Peyer's patch (tissue), 4 donors: ENCODE results near the gene CCDC194. TPM values are rescaled to one million over a fixed set of nuclear protein-coding genes. Genes with fewer than 3 reads are reported as not detected.
A peak's percentile ranks its signal among the peaks of the same experiment; 100 is the strongest.

Source experiments
- DNase-seq, 3 donors: peaks; one replicate each; pipeline ENCODE4 v3.0.0-alpha.2; 2017 to 2019
- H3K27ac ChIP-seq, 4 donors: fragments of 200-600 bp; sonication (generic); one replicate each; pipeline ENCODE4 v1.5.1; 2016 to 2019
- H3K27me3 ChIP-seq, 2 donors: fragments of 200-600 bp; sonication (generic); one replicate each; pipeline ENCODE4 v1.5.1; 2019
- H3K36me3 ChIP-seq, 3 donors: fragments of 200-600 bp; sonication (generic); one replicate each; pipeline ENCODE4 v1.5.1; 2016 to 2019
- H3K4me1 ChIP-seq, 4 donors: fragments of 200-600 bp; sonication (generic); one replicate each; pipeline ENCODE4 v1.5.1; 2016 to 2019
- H3K4me3 ChIP-seq, 4 donors: fragments of 200-600 bp; sonication (generic); 1 replicate in 3 of 4; 2 replicates in 1 of 4; pipeline ENCODE4 v1.5.1; 2016 to 2019; ENCODE audit warnings: mild to moderate bottlenecking in 1 of 4
- H3K9me3 ChIP-seq, 4 donors: fragments of 200-600 bp; sonication (generic); one replicate each; pipeline ENCODE4 v1.5.1; 2016 to 2019; ENCODE audit warnings: mild to moderate bottlenecking in 1 of 4
- CTCF ChIP-seq, 6 experiments: fragments of 450-650 bp in 4 of 6; fragments of 200-600 bp in 2 of 6; sonication (generic) in 1 of 6; IDR thresholded peaks; one replicate each; pipeline ENCODE4 v1.5.1; 2017 to 2019; ENCODE audit warnings: antibody characterized with exemption in 6 of 6, mild to moderate bottlenecking in 3 of 6, moderate library complexity in 1 of 6
- POLR2A ChIP-seq, 2 donors: fragments of 450-650 bp; IDR thresholded peaks; one replicate each; pipeline ENCODE4 v1.5.1; 2017; ENCODE audit warnings: antibody characterized with exemption in 2 of 2, mild to moderate bottlenecking in 2 of 2, moderate library complexity in 2 of 2
- total RNA-seq, 4 donors: library from RNA; depleted of rRNA; stranded (reverse); fragments of >200 nt; gene quantifications; one replicate each; pipeline ENCODE4 v1.1.0, GENCODE V29; 2016

CCDC194 gene
- total RNA-seq, 4 donors from 2014 or later: not detected

- TF ChIP-seq CTCF (IDR thresholded peaks at IDR 0.05) (no peak), POLR2A (IDR thresholded peaks at IDR 0.05) (no peak)
- no peak overlapping the region for H3K4me3 ChIP-seq
- no peaks in the 10 kb centered on the region for H3K9me3 ChIP-seq
- H3K36me3 ChIP-seq: no peaks in the 10 kb centered on the region
- DNase-seq: no peak
- H3K27ac ChIP-seq: no peak overlapping the region
- H3K27me3 ChIP-seq: no peaks in the 10 kb centered on the region
- peaks cover 0 to 15% (median 6%) of the 10 kb centered on the region in 4 donors for H3K4me1 ChIP-seq
These were observed 52.2 kb downstream of the CCDC194 start for GRCh38 chr19:17341845-17342244.

- Histone ChIP-seq H3K36me3 (no peaks in the 10 kb centered on the region), H3K4me3 (no peak overlapping the region), H3K4me1 (peaks cover 0 to 11% (median 6%) of the 10 kb centered on the region in 4 donors), H3K9me3 (no peaks in the 10 kb centered on the region), H3K27ac (no peak overlapping the region), H3K27me3 (no peaks in the 10 kb centered on the region)
- no peak for DNase-seq
- TF ChIP-seq CTCF (IDR thresholded peaks at IDR 0.05): no peak
- no peak for TF ChIP-seq POLR2A (IDR thresholded peaks at IDR 0.05)
These were observed 52.6 kb downstream of the CCDC194 start for GRCh38 chr19:17341386-17341785.

- Histone ChIP-seq H3K36me3 (no peaks in the 10 kb centered on the region), H3K27me3 (no peaks in the 10 kb centered on the region), H3K9me3 (no peaks in the 10 kb centered on the region), H3K4me3 (peak overlapping the region in 1 of 4 donors; percentile 38), H3K4me1 (peaks cover 0 to 10% (median 6%) of the 10 kb centered on the region in 4 donors), H3K27ac (peak overlapping the region in 1 of 4 donors; percentile 59)
- TF ChIP-seq POLR2A (IDR thresholded peaks at IDR 0.05): no peak
- TF ChIP-seq CTCF (IDR thresholded peaks at IDR 0.05): no peak
- DNase-seq: no peak
These were observed 53.1 kb downstream of the CCDC194 start for GRCh38 chr19:17340871-17341357.

Other genes with a start within 250 kb of the CCDC194 start
- 10 to 100 TPM in 3 of 4 donors, 1 to 10 TPM in 1; 7.7 to 13.6 (median 11.2) TPM for gene USE1, start 178.8 kb downstream of the CCDC194 start, total RNA-seq
- 10 to 100 TPM in 3 of 4 donors, 1 to 10 TPM in 1; 8.3 to 38.5 (median 30.8) TPM for gene OCEL1, start 168.0 kb downstream of the CCDC194 start, total RNA-seq
- gene NR2F6, start 148.3 kb downstream of the CCDC194 start, total RNA-seq: 100 to 1,000 TPM in 3 of 4 donors, 10 to 100 TPM in 1; 42.1 to 217 (median 142) TPM
- gene USHBP1, start 129.5 kb downstream of the CCDC194 start, total RNA-seq: 10 to 100 TPM in 1 of 4 donors, 1 to 10 TPM in 3; 1.6 to 11.6 (median 2.5) TPM
- 100 to 1,000 TPM in 1 of 4 donors, 10 to 100 TPM in 3; 51.8 to 174 (median 59.2) TPM for gene BABAM1, start 126.8 kb downstream of the CCDC194 start, total RNA-seq
- gene ANKLE1, start 112.3 kb downstream of the CCDC194 start, total RNA-seq: 1 to 10 TPM in 1 of 4 donors, under 1 TPM in 2, not detected in 1; 0.18 to 1.3 (median 0.95) TPM
- 10 to 100 TPM in 1 of 4 donors, 1 to 10 TPM in 3; 2.1 to 14.1 (median 5.6) TPM for gene ABHD8, start 90.8 kb downstream of the CCDC194 start, total RNA-seq
- 100 to 1,000 TPM in 3 of 4 donors, 10 to 100 TPM in 1; 76.7 to 202 (median 196) TPM for gene MRPL34, start 88.3 kb downstream of the CCDC194 start, total RNA-seq
- gene DDA1, start 84.6 kb downstream of the CCDC194 start, total RNA-seq: 10 to 100 TPM; 15.2 to 37.2 (median 23.9) TPM
- 10 to 100 TPM; 10.3 to 18.9 (median 16.0) TPM for gene ANO8, start 59.3 kb downstream of the CCDC194 start, total RNA-seq
- 10 to 100 TPM; 40.5 to 74.4 (median 57.7) TPM for gene GTPBP3, start 56.6 kb downstream of the CCDC194 start, total RNA-seq
- gene PLVAP, start 16.9 kb downstream of the CCDC194 start, total RNA-seq: 10 to 100 TPM; 10.5 to 62.7 (median 18.7) TPM
- 100 to 1,000 TPM in 1 of 4 donors, 10 to 100 TPM in 2, 1 to 10 TPM in 1; 9.6 to 101 (median 23.9) TPM for gene BST2, start 11.4 kb upstream of the CCDC194 start, total RNA-seq
- gene MVB12A, start 25.9 kb upstream of the CCDC194 start, total RNA-seq: 10 to 100 TPM; 52.2 to 68.0 (median 64.1) TPM
- gene TMEM221, start 54.5 kb upstream of the CCDC194 start, total RNA-seq: not detected
- gene NXNL1, start 66.7 kb upstream of the CCDC194 start, total RNA-seq: not detected
- 10 to 100 TPM in 2 of 4 donors, 1 to 10 TPM in 1, under 1 TPM in 1; 0.70 to 13.2 (median 8.3) TPM for gene SLC27A1, start 76.3 kb upstream of the CCDC194 start, total RNA-seq
- gene PGLS, start 117.5 kb upstream of the CCDC194 start, total RNA-seq: 100 to 1,000 TPM in 2 of 4 donors, 10 to 100 TPM in 2; 79.2 to 117 (median 104) TPM
- 10 to 100 TPM; 24.7 to 79.2 (median 48.9) TPM for gene COLGALT1, start 161.5 kb upstream of the CCDC194 start, total RNA-seq